Naive thymus-derived CD8-positive, alpha-beta T cell (primary cell): ENCODE data around the gene MTCP1. TPM values are rescaled to one million over a fixed set of nuclear protein-coding genes. Genes with fewer than 3 reads are reported as not detected.

Source experiments
- ATAC-seq, 2 donors: fragments of 150-1000 bp; cut with Tn5 transposase in 1 of 2; sonication (Bioruptor Pico), chemical (Tn5 transposase) in 1 of 2; 1 replicate in 1 of 2; 2 replicates in 1 of 2; pipeline ENCODE4 v1.10.0; 2021; ENCODE audit warnings: mild to moderate bottlenecking in 2 of 2, moderate library complexity in 2 of 2
- POLR2A ChIA-PET: fragments of 350-600 bp; sonication (Branson Sonifier 250); formaldehyde crosslinking; loops from one replicate; lab custom pipeline; 2021; ENCODE audit warnings: antibody characterized with exemption; lab: Charles Lee
- DNase-seq, 10 donors: peaks; one replicate each; pipeline versions ENCODE4 v3.0.0 to v3.0.0-alpha.2; 2020 to 2022
- H3K27ac Mint-ChIP-seq, 10 donors: one replicate each; pipeline ENCODE4 v1.8.0; 2020 to 2022; ENCODE audit warnings: mild to moderate bottlenecking in 10 of 10, mixed read lengths in 10 of 10, moderate library complexity in 4 of 10, inconsistent platforms in 1 of 10
- H3K27me3 Mint-ChIP-seq, 5 donors: one replicate each; pipeline ENCODE4 v1.8.0; 2021 to 2022; ENCODE audit warnings: mixed read lengths in 5 of 5
- H3K36me3 Mint-ChIP-seq, 3 donors: one replicate each; pipeline ENCODE4 v1.8.0; 2020 to 2022; ENCODE audit warnings: mixed read lengths in 3 of 3, mild to moderate bottlenecking in 2 of 3, inconsistent platforms in 1 of 3
- H3K4me1 Mint-ChIP-seq, 4 donors: one replicate each; pipeline ENCODE4 v1.8.0; 2021 to 2022; ENCODE audit warnings: mixed read lengths in 4 of 4
- H3K4me3 Mint-ChIP-seq, 10 donors: one replicate each; pipeline ENCODE4 v1.8.0; 2020 to 2022; ENCODE audit warnings: mild to moderate bottlenecking in 10 of 10, mixed read lengths in 10 of 10, moderate library complexity in 6 of 10, inconsistent platforms in 1 of 10
- H3K9me3 Mint-ChIP-seq, 9 donors: one replicate each; pipeline ENCODE4 v1.8.0; 2020 to 2022; ENCODE audit warnings: mixed read lengths in 9 of 9, mild to moderate bottlenecking in 3 of 9, inconsistent platforms in 1 of 9, moderate library complexity in 1 of 9
- polyA plus RNA-seq, 3 donors: library from polyadenylated mRNA; unstranded; fragments of 300-500 nt; fragmentation: Illumina TruSeq; gene quantifications; one replicate each; pipeline ENCODE4 v1.2.3, GENCODE V29; 2021
- total RNA-seq, 8 experiments: library from RNA in 2 of 8; stranded (reverse) in 2 of 8; gene quantifications; one replicate each; pipeline ENCODE4 v1.2.3 and lab custom pipeline; 2021 to 2026

The MTCP1 gene
- total and polyA plus RNA-seq, 5 experiments from 2014 or later, result 17.7 to 37.9 (median 27.9) TPM

- H3K4me1 Mint-ChIP-seq, result peaks cover 7 to 17% (median 10%) of the 10 kb centered on the region in 4 donors
- POLR2A ChIA-PET, result no interaction called here
- no peaks in the 10 kb centered on the region for H3K9me3 Mint-ChIP-seq
- H3K27me3 Mint-ChIP-seq, result no peaks in the 10 kb centered on the region
- peak overlapping the region in 1 of 10 donors; percentile 30 for H3K4me3 Mint-ChIP-seq
- H3K36me3 Mint-ChIP-seq, result no peaks in the 10 kb centered on the region
- H3K27ac Mint-ChIP-seq, result peak overlapping the region in 4 of 10 donors; percentile 4 to 41 (median 11)
- DNase-seq (no peak), ATAC-seq (no peak)
These were observed 46.8 kb downstream of the MTCP1 start for GRCh38 chrX:155023907-155024833.

- H3K27ac Mint-ChIP-seq, result no peak within 1 kb of the TSS
- DNase-seq (no peak), ATAC-seq (no peak)
- no peak within 1 kb of the TSS for H3K4me3 Mint-ChIP-seq
- no peaks in the 10 kb centered on the region for H3K27me3 Mint-ChIP-seq
- H3K9me3 Mint-ChIP-seq, result no peaks in the 10 kb centered on the region
- POLR2A ChIA-PET, result no interaction called here
- no peaks in the 10 kb centered on the region for H3K36me3 Mint-ChIP-seq
- H3K4me1 Mint-ChIP-seq, result peaks cover 0 to 4% (median under 1%) of the 10 kb centered on the region in 4 donors
These were observed 48.4 kb downstream of the MTCP1 start, which contains the start of gene F8 for GRCh38 chrX:155022585-155022984. TSS of gene F8 (minus strand) at chrX:155022723. CDS start at chrX:155022552, 171 bp downstream.

GRCh38 chrX:155020591-155020990, 50.3 kb downstream of the MTCP1 start:
- Mint-ChIP-seq H3K4me1 (peaks cover 0 to 2% (median under 1%) of the 10 kb centered on the region in 4 donors), H3K27ac (no peak overlapping the region), H3K9me3 (no peaks in the 10 kb centered on the region), H3K4me3 (no peak overlapping the region), H3K36me3 (no peaks in the 10 kb centered on the region), H3K27me3 (no peaks in the 10 kb centered on the region)
- no peak for ATAC-seq
- POLR2A ChIA-PET, result no interaction called here
- DNase-seq, result no peak

Other genes with a start within 250 kb of the MTCP1 start
- not detected for gene SMIM9, start 236.5 kb downstream of the MTCP1 start, total RNA-seq
- gene SMIM9, start 236.5 kb downstream of the MTCP1 start, polyA plus RNA-seq, result not detected
- 10 to 100 TPM; 44.5 to 47.9 TPM for gene F8A1, start 184.8 kb downstream of the MTCP1 start, total RNA-seq
- 100 to 1,000 TPM in 1 of 3 donors, 10 to 100 TPM in 2; 24.7 to 111 (median 38.9) TPM for gene F8A1, start 184.8 kb downstream of the MTCP1 start, polyA plus RNA-seq
- 1 to 10 TPM; 1.1 to 1.6 TPM for gene F8, start 48.4 kb downstream of the MTCP1 start, total RNA-seq
- gene F8, start 48.4 kb downstream of the MTCP1 start, polyA plus RNA-seq, result 1 to 10 TPM; 2.4 to 5.5 (median 2.7) TPM
- 10 to 100 TPM; 48.2 to 59.9 TPM for gene FUNDC2, start 44.3 kb downstream of the MTCP1 start, total RNA-seq
- 100 to 1,000 TPM; 161 to 203 (median 178) TPM for gene FUNDC2, start 44.3 kb downstream of the MTCP1 start, polyA plus RNA-seq
- 1 to 10 TPM; 5.3 to 8.6 TPM for gene CMC4, start within 50 bp of the MTCP1 start, total RNA-seq
- 10 to 100 TPM; 25.6 to 27.7 (median 26.1) TPM for gene CMC4, start within 50 bp of the MTCP1 start, polyA plus RNA-seq
- gene BRCC3, start 372 bp upstream of the MTCP1 start, total RNA-seq, result 10 to 100 TPM; 18.3 to 19.5 TPM
- gene BRCC3, start 372 bp upstream of the MTCP1 start, polyA plus RNA-seq, result 10 to 100 TPM; 17.0 to 25.7 (median 17.4) TPM
- gene VBP1, start 145.3 kb upstream of the MTCP1 start, total RNA-seq, result 10 to 100 TPM; 30.7 to 35.2 TPM
- 100 to 1,000 TPM in 1 of 3 donors, 10 to 100 TPM in 2; 78.9 to 112 (median 99.8) TPM for gene VBP1, start 145.3 kb upstream of the MTCP1 start, polyA plus RNA-seq
- gene RAB39B, start 193.4 kb upstream of the MTCP1 start, total RNA-seq, result 10 to 100 TPM; 13.5 to 14.8 TPM
- gene RAB39B, start 193.4 kb upstream of the MTCP1 start, polyA plus RNA-seq, result 1 to 10 TPM; 3.4 to 8.3 (median 4.0) TPM